Measurements from ENCODE around the gene GADD45GIP1.
A peak's percentile ranks its signal among the peaks of the same experiment; 100 is the strongest.

The GADD45GIP1 gene

DNA sequence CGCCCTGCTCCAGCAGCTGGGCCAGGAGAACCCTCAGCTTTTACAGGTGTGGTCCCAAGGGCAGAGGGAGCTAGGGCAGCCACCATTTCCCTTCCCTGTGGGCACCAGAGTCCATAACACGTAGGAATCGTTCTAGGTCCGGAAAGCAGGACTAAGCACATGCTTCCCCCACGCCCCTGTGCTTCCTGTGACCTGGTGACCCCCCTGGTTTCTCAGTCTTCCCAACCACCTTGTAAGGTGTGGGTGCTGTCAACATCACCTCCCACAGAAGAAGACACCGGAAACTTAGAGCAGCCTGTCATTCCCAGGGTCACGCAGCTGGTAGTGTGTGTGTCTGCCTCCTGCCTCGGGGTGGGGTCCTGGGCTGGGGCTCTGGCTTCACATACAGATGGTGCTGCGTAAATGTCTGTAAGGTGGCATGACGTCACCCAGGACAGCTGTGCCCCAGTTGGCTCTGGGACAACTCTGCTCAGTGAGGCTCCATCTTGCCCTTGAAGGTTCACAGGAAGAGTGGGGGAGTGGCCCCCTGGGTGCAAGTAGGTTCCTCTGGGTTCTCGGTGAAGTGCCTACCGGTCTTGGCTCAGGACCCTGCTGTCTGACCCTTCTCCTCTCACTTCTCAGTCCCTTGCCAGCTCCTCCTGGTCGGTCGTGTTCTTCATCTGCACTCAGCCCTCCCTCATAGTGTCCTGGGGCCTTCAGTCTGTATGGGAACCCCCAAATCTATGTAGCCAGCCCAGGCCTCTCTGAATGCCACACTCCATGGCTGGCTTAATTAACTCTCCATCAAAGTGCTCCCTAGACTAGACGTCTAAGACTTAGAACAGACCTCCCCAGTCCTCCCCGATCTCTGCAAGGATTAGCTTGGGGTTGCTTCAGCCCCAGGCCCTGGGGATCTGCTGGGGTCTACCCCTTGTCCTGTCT is 7.4 kb downstream of the GADD45GIP1 start:
- Histone ChIP-seq H3F3A (ENCODE audit: insufficient read depth, low read length) (peaks cover 10% of the 10 kb centered on the region), H3K4me2 (ENCODE audit: low read length) (no peak overlapping the region), H3K4me1 (ENCODE audit: insufficient read depth, low read length, severe bottlenecking) (peaks cover 33% of the 10 kb centered on the region), H3K27ac (ENCODE audit: low read depth, low read length, poor library complexity, severe bottlenecking) (no peak overlapping the region), H3K36me3 (ENCODE audit: insufficient read depth, low read length) (peaks cover 85% of the 10 kb centered on the region), H3K9me3 (ENCODE audit: low read length) (no peaks in the 10 kb centered on the region), H3K9me2 (ENCODE audit: low read depth, low read length) (no peaks in the 10 kb centered on the region), H4K20me1 (ENCODE audit: insufficient read depth, low read length) (no peaks in the 10 kb centered on the region), H3K79me2 (ENCODE audit: insufficient read depth, low read length) (peaks cover 18% of the 10 kb centered on the region), H2AFZ (ENCODE audit: low read length) (no peak overlapping the region), H3K4me3 (ENCODE audit: low read depth, low read length, poor library complexity, severe bottlenecking) (no peak overlapping the region), H3K27me3 (ENCODE audit: insufficient read depth, low read length) (no peaks in the 10 kb centered on the region), H3K9ac (ENCODE audit: low read length) (no peak overlapping the region)
- no peak for TF ChIP-seq EZH2 (IDR thresholded peaks at IDR 0.05; ENCODE audit: borderline replicate concordance, low read length)
- TF ChIP-seq CTCF (IDR thresholded peaks at IDR 0.05; ENCODE audit: low read length), result no peak

DNA sequence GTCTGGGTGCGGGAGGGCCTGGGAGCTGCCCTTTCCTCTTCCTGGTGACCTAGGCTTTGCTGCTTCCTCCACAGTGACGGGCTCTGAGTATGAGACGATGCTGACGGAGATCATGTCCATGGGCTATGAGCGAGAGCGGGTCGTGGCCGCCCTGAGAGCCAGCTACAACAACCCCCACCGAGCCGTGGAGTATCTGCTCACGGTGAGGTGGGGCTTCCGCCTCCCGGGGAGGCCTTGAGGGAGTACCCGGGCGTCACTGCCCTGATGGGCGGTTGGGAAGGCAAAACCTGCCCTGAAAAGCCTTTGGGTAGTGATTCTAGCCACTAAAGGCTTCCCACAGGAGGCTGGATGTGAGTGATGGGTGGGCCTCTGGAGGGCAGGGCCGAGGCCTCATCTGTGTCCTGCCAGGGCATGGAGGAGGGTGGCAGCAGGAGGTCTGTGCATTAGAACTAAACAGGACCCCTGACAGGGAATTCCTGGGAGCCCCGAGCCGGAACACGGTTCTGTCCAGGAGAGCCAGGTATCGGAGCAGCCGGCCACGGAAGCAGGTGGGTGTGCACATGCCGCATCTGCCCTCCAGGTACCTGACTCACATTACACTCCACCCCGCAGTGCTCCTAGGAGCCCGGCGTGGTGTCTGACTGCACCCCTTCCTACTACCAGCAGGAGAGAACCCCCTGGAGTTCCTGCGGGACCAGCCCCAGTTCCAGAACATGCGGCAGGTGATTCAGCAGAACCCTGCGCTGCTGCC is 8.2 kb downstream of the GADD45GIP1 start:
- Histone ChIP-seq H3K79me2 (ENCODE audit: insufficient read depth, low read length) (peaks cover 18% of the 10 kb centered on the region), H3K9me3 (ENCODE audit: low read length) (no peaks in the 10 kb centered on the region), H3K9ac (ENCODE audit: low read length) (no peak overlapping the region), H3K4me3 (ENCODE audit: low read depth, low read length, poor library complexity, severe bottlenecking) (no peak overlapping the region), H2AFZ (ENCODE audit: low read length) (no peak overlapping the region), H3K36me3 (ENCODE audit: insufficient read depth, low read length) (peaks cover 85% of the 10 kb centered on the region), H4K20me1 (ENCODE audit: insufficient read depth, low read length) (no peaks in the 10 kb centered on the region), H3K4me1 (ENCODE audit: insufficient read depth, low read length, severe bottlenecking) (peaks cover 32% of the 10 kb centered on the region), H3K4me2 (ENCODE audit: low read length) (no peak overlapping the region), H3K9me2 (ENCODE audit: low read depth, low read length) (no peaks in the 10 kb centered on the region), H3F3A (ENCODE audit: insufficient read depth, low read length) (peaks cover 8% of the 10 kb centered on the region), H3K27ac (ENCODE audit: low read depth, low read length, poor library complexity, severe bottlenecking) (no peak overlapping the region), H3K27me3 (ENCODE audit: insufficient read depth, low read length) (no peaks in the 10 kb centered on the region)
- TF ChIP-seq EZH2 (IDR thresholded peaks at IDR 0.05; ENCODE audit: borderline replicate concordance, low read length), result no peak
- no peak for TF ChIP-seq CTCF (IDR thresholded peaks at IDR 0.05; ENCODE audit: low read length)

- no peaks in the 10 kb centered on the region for H3K9me3 ChIP-seq (ENCODE audit: low read length)
- peak overlapping the region; percentile 90 for H3K4me2 ChIP-seq (ENCODE audit: low read length)
- peak overlapping the region; percentile 99 for H3K9ac ChIP-seq (ENCODE audit: low read length)
- H4K20me1 ChIP-seq (ENCODE audit: insufficient read depth, low read length), result no peaks in the 10 kb centered on the region
- H3K79me2 ChIP-seq (ENCODE audit: insufficient read depth, low read length), result peaks cover 18% of the 10 kb centered on the region
- H3K4me1 ChIP-seq (ENCODE audit: insufficient read depth, low read length, severe bottlenecking), result peaks cover 37% of the 10 kb centered on the region
- H3K36me3 ChIP-seq (ENCODE audit: insufficient read depth, low read length), result peaks cover 86% of the 10 kb centered on the region
- no peaks in the 10 kb centered on the region for H3K9me2 ChIP-seq (ENCODE audit: low read depth, low read length)
- H3K27me3 ChIP-seq (ENCODE audit: insufficient read depth, low read length), result no peaks in the 10 kb centered on the region
- TF ChIP-seq CTCF (IDR thresholded peaks at IDR 0.05; ENCODE audit: low read length) (no peak), EZH2 (IDR thresholded peaks at IDR 0.05; ENCODE audit: borderline replicate concordance, low read length) (no peak)
- H2AFZ ChIP-seq (ENCODE audit: low read length), result no peak overlapping the region
- H3F3A ChIP-seq (ENCODE audit: insufficient read depth, low read length), result peaks cover 8% of the 10 kb centered on the region
- no peak overlapping the region for H3K27ac ChIP-seq (ENCODE audit: low read depth, low read length, poor library complexity, severe bottlenecking)
- peak overlapping the region; percentile 97 for H3K4me3 ChIP-seq (ENCODE audit: low read depth, low read length, poor library complexity, severe bottlenecking)
These were observed 9.1 kb downstream of the GADD45GIP1 start for GRCh38 chr19:12947702-12948611.
